GM21528 (cell line): ENCODE data around the gene DCC.

Source experiments
- ATAC-seq: cut with Tn5 transposase; IDR thresholded peaks from one replicate; pipeline ENCODE4 v1.9.1; 2021; ENCODE audit warnings: mild to moderate bottlenecking, moderate library complexity; ENCODE audit not compliant: unreplicated experiment, low FRiP score

DCC gene

GRCh38 chr18:52422985-52423601 lies 83.1 kb downstream of the DCC start:
- no peak for ATAC-seq

GRCh38 chr18:52426041-52426440 lies 86.0 kb downstream of the DCC start:
- no peak for ATAC-seq

GRCh38 chr18:52426462-52426861 lies 86.5 kb downstream of the DCC start:
- no peak for ATAC-seq

GRCh38 chr18:52427521-52428175 lies 87.7 kb downstream of the DCC start:
- ATAC-seq, result no peak

- ATAC-seq, result no peak
These were observed 91.7 kb downstream of the DCC start for GRCh38 chr18:52431683-52432082.

- no peak for ATAC-seq
These were observed 93.8 kb downstream of the DCC start for GRCh38 chr18:52433797-52434196.

- ATAC-seq, result no peak
These were observed 95.3 kb downstream of the DCC start for GRCh38 chr18:52435301-52435700.

- no peak for ATAC-seq
These were observed 97.2 kb downstream of the DCC start for GRCh38 chr18:52437161-52437560.

- no peak for ATAC-seq
These were observed 99.5 kb downstream of the DCC start for GRCh38 chr18:52439457-52439856.

GRCh38 chr18:52441794-52442193 lies 101.8 kb downstream of the DCC start:
- ATAC-seq, result no peak

- ATAC-seq, result no peak
These were observed 102.7 kb downstream of the DCC start for GRCh38 chr18:52442686-52443085.

- ATAC-seq, result no peak
These were observed 111.3 kb downstream of the DCC start for GRCh38 chr18:52451256-52451655.

- no peak for ATAC-seq
These were observed 111.9 kb downstream of the DCC start for GRCh38 chr18:52451851-52452250.

GRCh38 chr18:52452427-52452826 lies 112.4 kb downstream of the DCC start:
- no peak for ATAC-seq

- no peak for ATAC-seq
These were observed 119.9 kb downstream of the DCC start for GRCh38 chr18:52459890-52460289.

GRCh38 chr18:52462853-52463252 lies 122.9 kb downstream of the DCC start:
- ATAC-seq, result no peak

- ATAC-seq, result no peak
These were observed 125.4 kb downstream of the DCC start for GRCh38 chr18:52465391-52465790.

- ATAC-seq, result no peak
These were observed 128.5 kb downstream of the DCC start for GRCh38 chr18:52468496-52468895.

GRCh38 chr18:52475325-52475724 lies 135.3 kb downstream of the DCC start:
- no peak for ATAC-seq

GRCh38 chr18:52481116-52481515 lies 141.1 kb downstream of the DCC start:
- ATAC-seq, result no peak

GRCh38 chr18:52484977-52485376 lies 145.0 kb downstream of the DCC start:
- ATAC-seq, result no peak

GRCh38 chr18:52486052-52486451 lies 146.1 kb downstream of the DCC start:
- no peak for ATAC-seq
